Astrocyte (in vitro differentiated cells and primary cell): ENCODE results near the gene CSF1.

Experiments
- CTCF ChIP-seq: IDR thresholded peaks from 2 replicates; pipeline ENCODE4 v1.5.1; 2011; ENCODE audit warnings: low read depth, mild to moderate bottlenecking, inconsistent platforms, low read length, moderate library complexity; ENCODE audit not compliant: insufficient read depth
- EZH2 ChIP-seq: IDR thresholded peaks from 2 replicates; pipeline ENCODE4 v1.6.1; 2012; ENCODE audit warnings: mild to moderate bottlenecking, low read length, inconsistent platforms; ENCODE audit not compliant: insufficient read depth

DNA sequence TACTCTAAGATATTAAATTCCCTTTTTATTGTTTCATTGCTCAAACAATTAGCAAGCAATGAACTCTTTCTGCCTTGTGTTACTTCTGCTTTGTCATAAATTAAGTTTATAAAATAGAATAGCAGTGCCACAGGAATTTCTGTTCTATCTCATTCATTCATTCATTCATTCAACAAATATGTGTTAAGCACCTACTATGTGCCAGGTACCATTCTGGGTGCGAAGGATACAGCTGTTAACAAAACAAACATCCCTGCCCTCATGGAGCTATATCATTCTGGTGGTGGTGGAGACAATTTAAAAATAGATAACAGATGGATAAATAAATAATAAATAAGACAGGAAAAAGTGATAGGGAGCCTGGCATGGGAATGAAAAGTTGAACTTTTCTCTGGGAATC lies 39.4 kb downstream of the CSF1 start:
- TF ChIP-seq CTCF (no peak), EZH2 (no peak)
